ENCODE data around the gene CADPS.
"Not testable (repeated sequence)": the region's sequence is repeated elsewhere in the genome, so short reads cannot be mapped to it uniquely, and the experiment has no call there.

CADPS gene

GRCh38 chr3:62585861-62586260 lies 289.4 kb downstream of the CADPS start:
- DNase-seq: no peak

GRCh38 chr3:62584636-62585035 lies 290.6 kb downstream of the CADPS start:
- no peak for DNase-seq

- no peak for DNase-seq
Measured at GRCh38 chr3:62582495-62583172, 292.6 kb downstream of the CADPS start.

GRCh38 chr3:62580485-62580884 lies 294.7 kb downstream of the CADPS start:
- DNase-seq: not testable (repeated sequence)

- DNase-seq: no peak
Measured at GRCh38 chr3:62577153-62577552, 298.1 kb downstream of the CADPS start.

GRCh38 chr3:62574266-62574898 lies 300.8 kb downstream of the CADPS start:
- DNase-seq: no peak

- no peak for DNase-seq
Measured at GRCh38 chr3:62571916-62572315, 303.3 kb downstream of the CADPS start.

- DNase-seq: no peak
Measured at GRCh38 chr3:62570888-62571287, 304.3 kb downstream of the CADPS start.

GRCh38 chr3:62569609-62570008 lies 305.6 kb downstream of the CADPS start:
- no peak for DNase-seq

GRCh38 chr3:62567097-62568021 lies 307.9 kb downstream of the CADPS start:
- no peak for DNase-seq

- DNase-seq: no peak
Measured at GRCh38 chr3:62566022-62566557, 309.1 kb downstream of the CADPS start.

GRCh38 chr3:62562596-62562995 lies 312.6 kb downstream of the CADPS start:
- DNase-seq: no peak

- DNase-seq: no peak
Measured at GRCh38 chr3:62562017-62562416, 313.2 kb downstream of the CADPS start.

GRCh38 chr3:62559831-62560445 lies 315.3 kb downstream of the CADPS start:
- no peak for DNase-seq

GRCh38 chr3:62558549-62559112 lies 316.6 kb downstream of the CADPS start:
- DNase-seq: peak; percentile 3

- no peak for DNase-seq
Measured at GRCh38 chr3:62557983-62558382, 317.2 kb downstream of the CADPS start.

GRCh38 chr3:62557450-62557849 lies 317.8 kb downstream of the CADPS start:
- no peak for DNase-seq

- no peak for DNase-seq
Measured at GRCh38 chr3:62556121-62556815, 318.9 kb downstream of the CADPS start.

- no peak for DNase-seq
Measured at GRCh38 chr3:62554264-62554799, 320.9 kb downstream of the CADPS start.

- DNase-seq: no peak
Measured at GRCh38 chr3:62553811-62554210, 321.4 kb downstream of the CADPS start.

- DNase-seq: no peak
Measured at GRCh38 chr3:62551556-62551955, 323.7 kb downstream of the CADPS start.

- DNase-seq: no peak
Measured at GRCh38 chr3:62550439-62550838, 324.8 kb downstream of the CADPS start.

All from activated CD4-positive, alpha-beta T cell treated with anti-CD3 and anti-CD28 coated beads, Interleukin-2, amount 50 U/mL, for 16 hours (primary cell).